ENCODE measurements around the gene C9orf50.
A peak's percentile ranks its signal among the peaks of the same experiment; 100 is the strongest.

The C9orf50 gene

GRCh38 chr9:129627556-129628440, 6.9 kb upstream of the C9orf50 start:
- FAIRE-seq, result no peak
- no peak for DNase-seq (ENCODE audit: insufficient read length)
- TF ChIP-seq POLR2A (IDR thresholded peaks at IDR 0.05; ENCODE audit: low read depth, low read length) (no peak), POLR2AphosphoS5 (IDR thresholded peaks at IDR 0.05; ENCODE audit: low read depth, low read length) (no peak), TAF1 (IDR thresholded peaks at IDR 0.05; ENCODE audit: borderline replicate concordance, low read depth, low read length) (no peak)

- no peak; the same call in 1 of the 2 replicates for TF ChIP-seq POLR2AphosphoS5 (IDR thresholded peaks at IDR 0.05; ENCODE audit: low read depth, low read length)
- peak; percentile 36; the same call in 1 of the 2 replicates for TF ChIP-seq POLR2A (IDR thresholded peaks at IDR 0.05; ENCODE audit: low read depth, low read length)
- peak; percentile 44 for FAIRE-seq
- DNase-seq (ENCODE audit: insufficient read length), result no peak
Measured at GRCh38 chr9:129626625-129627284, 5.9 kb upstream of the C9orf50 start.

GRCh38 chr9:129626079-129626624, 5.3 kb upstream of the C9orf50 start, which contains the start of gene NTMT1:
TSS of gene NTMT1 (plus strand) at chr9:129626163. CDS start at chr9:129632704, 6,541 bp downstream.
- TF ChIP-seq POLR2A (IDR thresholded peaks at IDR 0.05; ENCODE audit: low read depth, low read length) (peak; percentile 91), POLR2AphosphoS5 (IDR thresholded peaks at IDR 0.05; ENCODE audit: low read depth, low read length) (peak; percentile 86), TAF1 (IDR thresholded peaks at IDR 0.05; ENCODE audit: borderline replicate concordance, low read depth, low read length) (no peak)
- FAIRE-seq (peak; percentile 98), DNase-seq (ENCODE audit: insufficient read length) (peak; percentile 92)

GRCh38 chr9:129624947-129625346, 4.0 kb upstream of the C9orf50 start:
- no peak for DNase-seq (ENCODE audit: insufficient read length)
- FAIRE-seq, result no peak
- TF ChIP-seq POLR2AphosphoS5 (IDR thresholded peaks at IDR 0.05; ENCODE audit: low read depth, low read length) (no peak), TAF1 (IDR thresholded peaks at IDR 0.05; ENCODE audit: borderline replicate concordance, low read depth, low read length) (no peak), POLR2A (IDR thresholded peaks at IDR 0.05; ENCODE audit: low read depth, low read length) (no peak)

GRCh38 chr9:129624168-129624759, 3.4 kb upstream of the C9orf50 start:
- no peak for FAIRE-seq
- TF ChIP-seq POLR2AphosphoS5 (IDR thresholded peaks at IDR 0.05; ENCODE audit: low read depth, low read length), result no peak
- no peak for TF ChIP-seq POLR2A (IDR thresholded peaks at IDR 0.05; ENCODE audit: low read depth, low read length)
- no peak for TF ChIP-seq TAF1 (IDR thresholded peaks at IDR 0.05; ENCODE audit: borderline replicate concordance, low read depth, low read length)
- DNase-seq (ENCODE audit: insufficient read length), result no peak

- FAIRE-seq, result no peak
- DNase-seq (ENCODE audit: insufficient read length), result no peak
- TF ChIP-seq POLR2A (IDR thresholded peaks at IDR 0.05; ENCODE audit: low read depth, low read length), result no peak
- no peak for TF ChIP-seq TAF1 (IDR thresholded peaks at IDR 0.05; ENCODE audit: borderline replicate concordance, low read depth, low read length)
- no peak for TF ChIP-seq POLR2AphosphoS5 (IDR thresholded peaks at IDR 0.05; ENCODE audit: low read depth, low read length)
Measured at GRCh38 chr9:129623331-129623730, 2.4 kb upstream of the C9orf50 start.

GRCh38 chr9:129619787-129620668, 873 bp downstream of the C9orf50 start:
- DNase-seq (ENCODE audit: insufficient read length) (no peak), FAIRE-seq (no peak)
- no peak for TF ChIP-seq POLR2A (IDR thresholded peaks at IDR 0.05; ENCODE audit: low read depth, low read length)
- no peak for TF ChIP-seq TAF1 (IDR thresholded peaks at IDR 0.05; ENCODE audit: borderline replicate concordance, low read depth, low read length)
- no peak for TF ChIP-seq POLR2AphosphoS5 (IDR thresholded peaks at IDR 0.05; ENCODE audit: low read depth, low read length)

- DNase-seq (ENCODE audit: insufficient read length) (no peak), FAIRE-seq (no peak)
- TF ChIP-seq POLR2A (IDR thresholded peaks at IDR 0.05; ENCODE audit: low read depth, low read length), result no peak
- TF ChIP-seq POLR2AphosphoS5 (IDR thresholded peaks at IDR 0.05; ENCODE audit: low read depth, low read length), result no peak
- TF ChIP-seq TAF1 (IDR thresholded peaks at IDR 0.05; ENCODE audit: borderline replicate concordance, low read depth, low read length), result no peak
Measured at GRCh38 chr9:129617167-129617566, 3.7 kb downstream of the C9orf50 start.

- FAIRE-seq (no peak), DNase-seq (ENCODE audit: insufficient read length) (no peak)
- TF ChIP-seq POLR2A (IDR thresholded peaks at IDR 0.05; ENCODE audit: low read depth, low read length) (no peak), TAF1 (IDR thresholded peaks at IDR 0.05; ENCODE audit: borderline replicate concordance, low read depth, low read length) (no peak), POLR2AphosphoS5 (IDR thresholded peaks at IDR 0.05; ENCODE audit: low read depth, low read length) (no peak)
Measured at GRCh38 chr9:129615407-129616285, 5.3 kb downstream of the C9orf50 start.

GRCh38 chr9:129614932-129615331, 6.0 kb downstream of the C9orf50 start:
- FAIRE-seq (no peak), DNase-seq (ENCODE audit: insufficient read length) (no peak)
- no peak for TF ChIP-seq POLR2A (IDR thresholded peaks at IDR 0.05; ENCODE audit: low read depth, low read length)
